ENCODE results near the gene CFAP99.

DNA sequence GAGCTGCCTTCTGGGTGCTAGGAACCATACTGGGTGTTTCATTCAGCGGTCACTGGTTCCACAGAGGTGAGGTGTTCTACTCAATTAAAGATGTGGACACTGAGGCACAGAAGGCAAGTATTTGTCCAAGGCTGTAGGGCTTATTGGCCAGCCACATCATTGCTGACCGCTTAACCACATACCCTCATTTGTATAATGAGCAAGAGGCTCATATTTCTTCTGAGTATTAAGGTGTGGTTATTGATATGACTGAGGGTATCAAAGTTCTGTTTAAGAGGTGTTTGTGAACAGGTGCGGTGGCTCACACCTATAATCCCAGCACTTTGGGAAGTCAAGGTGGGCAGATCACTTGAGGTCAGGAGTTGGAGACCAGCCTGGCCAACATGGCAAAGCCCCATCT lies 64.5 kb downstream of the CFAP99 start:
- TF ChIP-seq, protein P1, sequence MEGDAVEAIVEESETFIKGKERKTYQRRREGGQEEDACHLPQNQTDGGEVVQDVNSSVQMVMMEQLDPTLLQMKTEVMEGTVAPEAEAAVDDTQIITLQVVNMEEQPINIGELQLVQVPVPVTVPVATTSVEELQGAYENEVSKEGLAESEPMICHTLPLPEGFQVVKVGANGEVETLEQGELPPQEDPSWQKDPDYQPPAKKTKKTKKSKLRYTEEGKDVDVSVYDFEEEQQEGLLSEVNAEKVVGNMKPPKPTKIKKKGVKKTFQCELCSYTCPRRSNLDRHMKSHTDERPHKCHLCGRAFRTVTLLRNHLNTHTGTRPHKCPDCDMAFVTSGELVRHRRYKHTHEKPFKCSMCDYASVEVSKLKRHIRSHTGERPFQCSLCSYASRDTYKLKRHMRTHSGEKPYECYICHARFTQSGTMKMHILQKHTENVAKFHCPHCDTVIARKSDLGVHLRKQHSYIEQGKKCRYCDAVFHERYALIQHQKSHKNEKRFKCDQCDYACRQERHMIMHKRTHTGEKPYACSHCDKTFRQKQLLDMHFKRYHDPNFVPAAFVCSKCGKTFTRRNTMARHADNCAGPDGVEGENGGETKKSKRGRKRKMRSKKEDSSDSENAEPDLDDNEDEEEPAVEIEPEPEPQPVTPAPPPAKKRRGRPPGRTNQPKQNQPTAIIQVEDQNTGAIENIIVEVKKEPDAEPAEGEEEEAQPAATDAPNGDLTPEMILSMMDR (IDR thresholded peaks at IDR 0.05): no peak
- TF ChIP-seq POLR2A (IDR thresholded peaks at IDR 0.05): no peak
